Fibroblast of lung (primary cell): Measurements from ENCODE around the gene RNFT2. TPM values are rescaled to one million over a fixed set of nuclear protein-coding genes. Genes with fewer than 3 reads are reported as not detected.

Source experiments
- DNase-seq, 2 donors: peaks; one replicate each; pipeline versions ENCODE4 v3.0.0 to v3.0.0-alpha.2; 2010; ENCODE audit warnings: low read depth in 2 of 2
- H2AFZ ChIP-seq: 2 replicates; pipeline ENCODE4 v1.5.1; 2012; ENCODE audit warnings: low read length, control low read depth, inconsistent platforms
- H3K27ac ChIP-seq: 2 replicates; pipeline ENCODE4 v1.5.1; 2011; ENCODE audit warnings: low read length, control low read depth; ENCODE audit not compliant: insufficient read depth
- H3K27me3 ChIP-seq: 2 replicates; pipeline ENCODE4 v1.5.1; 2011; ENCODE audit warnings: mild to moderate bottlenecking, low read length; ENCODE audit not compliant: control insufficient read depth, insufficient read depth
- H3K36me3 ChIP-seq: 2 replicates; pipeline ENCODE4 v1.5.1; 2011; ENCODE audit warnings: low read length; ENCODE audit not compliant: control insufficient read depth, insufficient read depth
- H3K4me1 ChIP-seq: 2 replicates; pipeline ENCODE4 v1.5.1; 2011; ENCODE audit warnings: low read length; ENCODE audit not compliant: control insufficient read depth, insufficient read depth; ENCODE audit errors: extremely low read depth
- H3K4me2 ChIP-seq: 2 replicates; pipeline ENCODE4 v1.5.1; 2011; ENCODE audit warnings: low read length, control low read depth; ENCODE audit not compliant: insufficient read depth; ENCODE audit errors: extremely low read depth
- H3K4me3 ChIP-seq, 4 experiments: fragments of 200-600 bp in 1 of 4; sonication (generic) in 1 of 4; replicated peaks in 1 of 4; 2 replicates each; pipeline ENCODE4 v1.5.1; 2011 to 2016; ENCODE audit warnings: low read length in 4 of 4, low read depth in 3 of 4, mild to moderate bottlenecking in 3 of 4, control low read depth in 2 of 4, inconsistent platforms in 1 of 4, mixed read lengths in 1 of 4; ENCODE audit not compliant: insufficient read depth in 1 of 4; ENCODE audit errors: control extremely low read depth in 1 of 4
- H3K79me2 ChIP-seq: 2 replicates; pipeline ENCODE4 v1.5.1; 2012; ENCODE audit warnings: mild to moderate bottlenecking, low read length, inconsistent platforms; ENCODE audit not compliant: control insufficient read depth, insufficient read depth
- H3K9ac ChIP-seq: 2 replicates; pipeline ENCODE4 v1.5.1; 2011; ENCODE audit warnings: mild to moderate bottlenecking, low read length, control low read depth; ENCODE audit not compliant: insufficient read depth
- H3K9me3 ChIP-seq: 2 replicates; pipeline ENCODE4 v1.5.1; 2012; ENCODE audit warnings: low read depth, low read length; ENCODE audit not compliant: control insufficient read depth, insufficient read depth
- H4K20me1 ChIP-seq: 2 replicates; pipeline ENCODE4 v1.5.1; 2011; ENCODE audit warnings: low read length; ENCODE audit not compliant: control insufficient read depth, insufficient read depth; ENCODE audit errors: extremely low read depth
- CTCF ChIP-seq, 2 donors: IDR thresholded peaks in 1 of 2; conservative IDR thresholded peaks in 1 of 2; 1 replicate in 1 of 2; 2 replicates in 1 of 2; pipeline ENCODE4 v1.5.1; 2011 to 2012; ENCODE audit warnings: low read length in 2 of 2, control low read depth in 1 of 2, inconsistent platforms in 1 of 2, low read depth in 1 of 2, mild to moderate bottlenecking in 1 of 2
- EZH2 ChIP-seq: IDR thresholded peaks from 2 replicates; pipeline ENCODE4 v1.5.1; 2012; ENCODE audit warnings: low read length, control low read depth, mild to moderate bottlenecking; ENCODE audit errors: missing control alignments
- polyA plus RNA-seq, 2 donors: library from polyadenylated mRNA; depleted of rRNA in 1 of 2; stranded (reverse) in 1 of 2; unstranded in 1 of 2; fragments of >200 nt; gene quantifications; 2 replicates each; pipeline ENCODE4 v1.2.1, GENCODE V29; 2011 to 2012; ENCODE audit warnings: missing spikeins in 1 of 2
- total RNA-seq: library from RNA; depleted of rRNA; stranded (reverse); fragments of >200 nt; gene quantifications from 2 replicates; pipeline ENCODE4 v1.2.1, GENCODE V29; 2014

Gene RNFT2
- total and polyA plus RNA-seq, 2 donors (not counting 1 experiment from before 2014, with no cell fraction given), result 0.95 to 3.1 TPM

- no peaks in the 10 kb centered on the region for H4K20me1 ChIP-seq
- no peak for DNase-seq
- H3K27me3 ChIP-seq, result peaks cover 29% of the 10 kb centered on the region
- no peaks in the 10 kb centered on the region for H3K79me2 ChIP-seq
- H3K27ac ChIP-seq, result no peak overlapping the region
- no peak overlapping the region for H2AFZ ChIP-seq
- H3K9me3 ChIP-seq, result no peaks in the 10 kb centered on the region
- no peak overlapping the region for H3K4me2 ChIP-seq
- no peaks in the 10 kb centered on the region for H3K4me1 ChIP-seq
- no peak overlapping the region for H3K9ac ChIP-seq
- no peak overlapping the region for H3K4me3 ChIP-seq
- no peaks in the 10 kb centered on the region for H3K36me3 ChIP-seq
- TF ChIP-seq EZH2 (no peak), CTCF (conservative IDR thresholded peaks at IDR 0.05 in 1 of 2, IDR thresholded peaks at IDR 0.05 in 1 of 2; ENCODE audit: low read depth in 1 of 2, low read length in 2 of 2) (no peak)
These were observed 146.8 kb downstream of the RNFT2 start for GRCh38 chr12:116884871-116885270.

GRCh38 chr12:116885491-116885890 is 147.4 kb downstream of the RNFT2 start:
- peaks cover 22% of the 10 kb centered on the region for H3K27me3 ChIP-seq
- no peaks in the 10 kb centered on the region for H3K4me1 ChIP-seq
- H3K36me3 ChIP-seq, result no peaks in the 10 kb centered on the region
- H3K4me3 ChIP-seq, result no peak overlapping the region
- no peak overlapping the region for H3K27ac ChIP-seq
- H3K9me3 ChIP-seq, result no peaks in the 10 kb centered on the region
- no peak overlapping the region for H3K9ac ChIP-seq
- no peaks in the 10 kb centered on the region for H3K79me2 ChIP-seq
- H3K4me2 ChIP-seq, result no peak overlapping the region
- TF ChIP-seq EZH2, result no peak
- H2AFZ ChIP-seq, result no peak overlapping the region
- DNase-seq, result no peak
- no peaks in the 10 kb centered on the region for H4K20me1 ChIP-seq

GRCh38 chr12:116887244-116887643 is 149.1 kb downstream of the RNFT2 start:
- Histone ChIP-seq H3K27ac (no peak overlapping the region), H3K79me2 (no peaks in the 10 kb centered on the region), H3K4me3 (no peak overlapping the region), H3K36me3 (no peaks in the 10 kb centered on the region), H3K9ac (no peak overlapping the region), H3K9me3 (no peaks in the 10 kb centered on the region), H2AFZ (no peak overlapping the region), H4K20me1 (no peaks in the 10 kb centered on the region), H3K27me3 (peaks cover 10% of the 10 kb centered on the region), H3K4me1 (no peaks in the 10 kb centered on the region), H3K4me2 (no peak overlapping the region)
- TF ChIP-seq EZH2 (no peak), CTCF (conservative IDR thresholded peaks at IDR 0.05 in 1 of 2, IDR thresholded peaks at IDR 0.05 in 1 of 2; ENCODE audit: low read depth in 1 of 2, low read length in 2 of 2) (no peak)
- no peak for DNase-seq
